Measurements from ENCODE around the gene CAPN5.

Gene CAPN5

DNA sequence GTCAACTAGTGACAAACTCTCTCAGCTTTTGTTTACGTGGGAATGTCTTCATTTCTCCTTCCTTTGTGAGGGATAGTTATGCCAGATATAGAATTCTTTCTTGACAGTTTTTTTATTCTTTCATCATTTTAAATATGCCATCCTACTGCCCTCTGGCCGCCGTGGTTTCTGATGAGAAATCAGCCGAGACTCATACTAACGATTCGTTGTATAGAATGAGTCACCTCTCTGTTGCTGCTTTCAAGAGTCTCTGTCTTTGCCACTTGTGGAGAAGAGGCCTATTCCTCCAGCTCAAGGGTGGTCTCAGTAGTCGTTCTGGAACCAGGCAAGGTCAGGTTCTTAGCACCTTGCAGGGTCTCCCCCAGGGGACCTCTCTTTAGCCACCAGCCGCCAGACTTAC lies 69.3 kb downstream of the CAPN5 start:
- Mint-ChIP-seq H3K4me1 (peaks cover 0 to 15% of the 10 kb centered on the region in 2 donors), H3K27me3 (peaks cover 22 to 33% of the 10 kb centered on the region in 2 donors), H3K4me3 (no peak overlapping the region), H3K27ac (no peak overlapping the region), H3K36me3 (no peaks in the 10 kb centered on the region), H3K9me3 (no peaks in the 10 kb centered on the region)
- ATAC-seq (replicated peaks) (no peak), DNase-seq (no peak)

DNA sequence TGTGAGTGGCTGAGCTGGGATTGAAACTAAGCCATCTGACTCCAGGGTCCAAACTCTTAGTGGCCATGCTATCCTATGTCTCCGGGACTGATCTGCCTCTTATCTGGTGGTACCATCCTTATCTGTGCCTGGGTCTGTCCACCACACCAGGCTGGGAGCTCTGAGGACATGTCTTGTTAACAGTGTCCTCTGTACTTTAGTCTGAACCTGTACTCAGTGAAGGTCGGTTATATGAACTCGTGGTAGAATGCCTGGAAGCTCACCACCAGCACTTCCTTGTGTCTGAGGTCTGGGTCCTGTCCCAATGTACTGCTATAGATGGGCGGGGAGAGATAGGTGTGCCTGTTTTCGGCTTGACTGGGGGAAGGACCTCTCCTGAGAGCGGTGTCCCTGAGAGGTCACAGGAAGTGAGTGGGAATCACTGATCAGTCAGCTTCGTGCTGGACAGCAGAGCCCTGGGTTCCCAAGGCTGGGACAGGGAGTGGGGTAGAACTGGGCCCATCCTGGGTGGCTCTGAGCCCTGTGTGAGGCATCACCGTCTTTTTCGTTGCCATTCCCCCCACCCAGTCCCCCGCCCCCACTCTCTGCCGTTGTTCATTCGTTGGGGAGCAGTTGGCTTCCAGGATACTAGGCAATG lies 70.1 kb downstream of the CAPN5 start:
- Mint-ChIP-seq H3K36me3 (no peaks in the 10 kb centered on the region), H3K27ac (no peak overlapping the region), H3K27me3 (peaks cover 22 to 33% of the 10 kb centered on the region in 2 donors), H3K9me3 (no peaks in the 10 kb centered on the region), H3K4me1 (peaks cover 0 to 18% of the 10 kb centered on the region in 2 donors), H3K4me3 (peak overlapping the region in 1 of 2 donors; percentile 15)
- DNase-seq (no peak), ATAC-seq (replicated peaks) (no peak)

DNA sequence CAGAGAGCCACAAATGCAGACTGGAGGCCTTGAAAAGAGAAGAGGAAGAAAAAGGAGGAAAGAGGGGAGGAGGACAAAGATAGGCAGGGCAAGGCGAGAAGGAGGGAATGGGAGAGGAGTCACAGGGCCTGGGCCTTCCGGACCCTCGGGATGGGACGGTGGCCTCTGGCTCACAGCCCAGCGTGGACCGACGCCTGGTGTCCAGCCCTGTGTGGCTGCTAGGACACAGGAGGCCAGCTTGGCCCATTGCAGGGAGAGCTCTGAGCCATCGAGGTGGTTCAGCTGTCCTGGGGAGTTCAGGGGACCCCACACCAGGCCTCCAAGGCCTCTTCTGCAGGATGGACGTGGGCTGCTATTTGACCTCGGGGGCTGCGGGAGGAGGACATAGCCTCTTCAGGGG lies 70.7 kb downstream of the CAPN5 start:
- Mint-ChIP-seq H3K27me3 (peaks cover 22 to 33% of the 10 kb centered on the region in 2 donors), H3K36me3 (no peaks in the 10 kb centered on the region), H3K27ac (no peak overlapping the region), H3K9me3 (no peaks in the 10 kb centered on the region), H3K4me3 (peak overlapping the region in 1 of 2 donors; percentile 15), H3K4me1 (peaks cover 0 to 21% of the 10 kb centered on the region in 2 donors)
- ATAC-seq (replicated peaks) (no peak), DNase-seq (no peak)

DNA sequence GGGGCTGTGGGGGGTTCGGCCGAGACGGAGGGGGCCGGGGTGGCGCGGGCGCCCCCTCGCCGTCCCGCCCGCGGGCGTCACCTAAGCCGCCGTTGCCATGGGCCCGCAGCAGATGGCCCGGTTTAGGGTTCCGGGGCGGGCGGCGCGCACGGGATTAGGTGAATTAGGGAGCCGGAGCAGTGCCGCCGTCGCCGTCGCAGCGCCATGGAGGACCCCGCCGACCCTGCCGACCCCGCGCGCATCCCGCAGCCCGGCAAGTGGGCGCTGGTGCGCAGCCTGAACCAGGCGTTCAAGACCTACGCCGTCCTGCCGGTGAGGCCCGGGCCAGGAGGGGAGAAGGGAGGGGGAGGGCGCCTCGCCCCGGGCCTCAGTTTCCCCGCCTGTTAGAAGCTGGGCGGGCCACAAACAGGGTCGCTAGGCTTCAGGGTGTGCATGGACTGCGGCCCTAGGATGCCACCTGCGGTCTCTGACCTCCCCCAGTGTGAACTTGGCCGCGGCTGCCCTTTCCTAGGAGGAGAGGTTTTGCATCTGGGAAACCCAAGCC lies 71.4 kb downstream of the CAPN5 start:
- Mint-ChIP-seq H3K9me3 (no peaks in the 10 kb centered on the region), H3K4me1 (peaks cover 0 to 21% of the 10 kb centered on the region in 2 donors), H3K36me3 (no peaks in the 10 kb centered on the region), H3K4me3 (no peak overlapping the region), H3K27me3 (peaks cover 22 to 33% of the 10 kb centered on the region in 2 donors), H3K27ac (peak overlapping the region; percentile 33)
- no peak for DNase-seq
- no peak for ATAC-seq (replicated peaks)

DNA sequence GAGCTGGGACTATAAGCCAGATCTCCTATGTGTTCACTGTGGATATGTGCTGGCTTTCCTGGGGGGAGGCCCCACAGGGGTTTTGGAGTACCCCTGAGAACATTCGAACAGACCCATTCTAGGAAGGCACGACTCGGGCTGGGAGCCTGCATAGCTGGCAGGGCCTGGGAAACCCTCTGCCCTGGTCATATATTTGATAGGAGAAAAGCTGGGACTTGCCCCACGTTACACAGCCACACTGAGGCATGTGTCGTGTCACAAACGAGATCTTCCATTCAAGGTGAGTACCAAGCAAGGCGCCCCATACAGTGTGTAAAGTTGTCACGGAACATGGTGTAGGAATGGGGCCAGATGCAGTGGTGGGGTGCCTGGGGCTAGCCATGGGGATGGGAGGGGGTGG lies 72.4 kb downstream of the CAPN5 start:
- H3K4me3 Mint-ChIP-seq: no peak overlapping the region
- ATAC-seq (replicated peaks) (no peak), DNase-seq (no peak)
- H3K4me1 Mint-ChIP-seq: peaks cover 0 to 21% of the 10 kb centered on the region in 2 donors
- H3K27me3 Mint-ChIP-seq: peaks cover 22 to 33% of the 10 kb centered on the region in 2 donors
- no peak overlapping the region for H3K27ac Mint-ChIP-seq
- no peaks in the 10 kb centered on the region for H3K36me3 Mint-ChIP-seq
- no peaks in the 10 kb centered on the region for H3K9me3 Mint-ChIP-seq

DNA sequence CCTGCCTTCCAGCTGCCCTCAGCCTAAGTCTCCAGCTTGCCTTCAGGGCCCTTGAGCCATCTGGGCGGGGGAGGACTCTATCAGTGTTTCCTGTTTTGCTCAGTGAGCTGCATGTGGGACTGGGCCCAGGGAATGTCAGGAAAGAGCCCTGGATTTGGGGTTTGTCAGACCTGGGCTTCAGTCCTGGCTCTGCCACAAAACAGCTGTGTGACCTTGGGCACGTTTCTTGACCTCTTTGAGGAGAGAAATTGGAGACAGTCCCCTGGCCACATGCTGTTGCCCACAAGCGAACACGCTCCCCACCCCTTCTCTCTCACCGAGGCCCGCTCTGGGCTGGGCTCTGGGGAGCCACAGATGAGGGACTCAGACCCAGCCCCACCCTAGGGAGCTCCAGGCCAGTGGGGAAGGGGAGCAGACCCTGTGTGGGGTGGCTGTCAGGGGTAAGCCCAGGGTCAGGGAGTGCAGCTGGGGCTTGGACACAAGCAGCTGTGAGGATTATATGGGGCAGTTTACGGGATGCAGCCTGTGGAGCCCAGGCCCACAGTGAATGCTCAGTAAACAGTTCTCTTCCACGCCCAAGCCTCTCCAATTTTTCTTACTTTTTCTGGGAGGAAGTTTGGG lies 73.6 kb downstream of the CAPN5 start:
- Mint-ChIP-seq H3K27me3 (peaks cover 22 to 33% of the 10 kb centered on the region in 2 donors), H3K27ac (no peak overlapping the region), H3K9me3 (no peaks in the 10 kb centered on the region), H3K4me3 (no peak overlapping the region), H3K4me1 (peaks cover 0 to 21% of the 10 kb centered on the region in 2 donors), H3K36me3 (no peaks in the 10 kb centered on the region)
- DNase-seq (no peak), ATAC-seq (replicated peaks) (no peak)

DNA sequence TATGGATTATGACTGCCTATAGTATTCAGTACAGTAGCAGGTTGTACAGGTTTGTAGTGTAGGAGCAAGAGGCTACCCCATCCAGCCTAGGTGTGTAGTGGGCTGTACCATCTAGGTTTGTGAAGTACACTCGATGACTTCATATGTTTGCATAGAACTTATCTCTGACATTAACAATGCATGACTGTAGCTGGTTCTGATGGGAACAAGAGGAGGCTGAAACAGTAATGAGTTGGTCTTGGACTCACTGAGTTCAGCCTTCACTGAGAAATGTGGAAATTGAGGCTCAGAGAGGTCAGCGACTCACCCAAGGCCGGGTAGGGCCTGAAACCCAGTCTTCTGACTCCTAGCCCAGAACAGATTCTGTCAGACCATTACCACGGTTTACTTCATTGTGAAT lies 74.3 kb downstream of the CAPN5 start:
- H3K4me3 Mint-ChIP-seq: no peak overlapping the region
- ATAC-seq (replicated peaks) (no peak), DNase-seq (no peak)
- H3K9me3 Mint-ChIP-seq: no peaks in the 10 kb centered on the region
- H3K36me3 Mint-ChIP-seq: no peaks in the 10 kb centered on the region
- peaks cover 25 to 31% of the 10 kb centered on the region in 2 donors for H3K27me3 Mint-ChIP-seq
- peaks cover 0 to 21% of the 10 kb centered on the region in 2 donors for H3K4me1 Mint-ChIP-seq
- no peak overlapping the region for H3K27ac Mint-ChIP-seq

DNA sequence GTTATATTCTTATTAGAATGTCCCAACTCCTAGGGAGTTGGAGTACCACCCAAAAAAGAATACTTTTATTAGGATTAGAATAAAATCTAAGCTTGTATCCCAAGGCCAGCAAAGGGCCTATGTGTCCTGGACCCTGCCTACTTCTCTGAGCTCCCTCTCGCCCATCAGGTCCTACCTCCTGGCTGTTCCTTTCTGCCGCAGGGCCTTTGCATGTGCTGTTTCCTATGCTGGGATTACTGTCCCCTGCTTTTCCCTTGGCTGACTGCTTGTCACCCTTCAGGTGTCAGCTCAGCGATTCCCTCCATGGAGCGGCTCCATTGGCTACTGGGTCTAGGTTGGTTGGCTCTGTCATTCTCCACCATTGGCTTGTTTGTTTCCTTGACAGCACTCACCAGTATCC lies 74.7 kb downstream of the CAPN5 start:
- Mint-ChIP-seq H3K4me3 (no peak overlapping the region), H3K27me3 (peaks cover 25 to 32% of the 10 kb centered on the region in 2 donors), H3K36me3 (no peaks in the 10 kb centered on the region), H3K27ac (no peak overlapping the region), H3K4me1 (peaks cover 0 to 17% of the 10 kb centered on the region in 2 donors), H3K9me3 (no peaks in the 10 kb centered on the region)
- DNase-seq (no peak), ATAC-seq (replicated peaks) (no peak)

DNA sequence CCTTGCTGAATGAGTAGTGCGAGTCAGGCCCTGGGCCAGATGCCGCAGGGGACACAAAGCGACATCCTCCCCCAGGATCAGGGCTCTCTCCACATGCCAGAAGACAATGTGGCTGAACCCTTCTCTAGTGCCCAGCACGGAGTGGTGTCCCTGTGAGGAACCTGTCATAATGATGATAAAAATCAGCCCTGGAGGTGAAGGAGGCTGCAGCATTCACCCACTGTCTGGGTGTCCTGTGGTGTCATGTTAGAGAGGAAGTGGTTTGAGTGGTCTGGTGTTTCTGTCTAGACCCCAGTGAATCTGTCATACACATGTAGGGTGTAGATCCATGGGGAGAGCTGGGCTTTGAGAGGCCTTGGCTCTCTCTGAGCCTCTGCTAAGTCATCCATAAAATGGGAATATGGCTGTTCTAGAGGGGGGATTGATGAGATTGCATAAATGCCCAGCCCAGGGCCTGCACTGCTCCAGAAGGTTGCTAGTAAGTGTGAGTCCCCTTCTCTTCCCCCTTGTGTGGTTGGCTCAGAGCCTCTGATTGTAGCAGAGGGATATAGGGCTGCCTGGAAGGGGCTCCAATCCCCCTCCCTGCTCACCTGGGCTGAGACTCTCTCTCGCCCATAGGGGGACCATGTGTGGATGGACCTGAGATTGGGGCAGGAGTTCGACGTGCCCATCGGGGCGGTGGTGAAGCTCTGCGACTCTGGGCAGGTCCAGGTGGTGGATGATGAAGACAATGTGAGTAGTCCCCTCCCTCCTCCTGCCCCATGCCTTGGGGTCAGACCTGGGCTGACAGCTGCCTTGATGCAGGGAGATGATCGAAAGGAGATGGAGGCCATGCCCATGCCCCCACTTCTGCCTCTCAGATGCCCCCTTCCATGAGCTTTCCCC lies 75.6 kb downstream of the CAPN5 start:
- ATAC-seq (replicated peaks): peak; percentile 78 to 80
- H3K9me3 Mint-ChIP-seq: no peaks in the 10 kb centered on the region
- H3K36me3 Mint-ChIP-seq: no peaks in the 10 kb centered on the region
- no peak overlapping the region for H3K4me3 Mint-ChIP-seq
- H3K27ac Mint-ChIP-seq: no peak overlapping the region
- peaks cover 4 to 15% of the 10 kb centered on the region in 2 donors for H3K4me1 Mint-ChIP-seq
- peaks cover 22 to 24% of the 10 kb centered on the region in 2 donors for H3K27me3 Mint-ChIP-seq
- DNase-seq: no peak

DNA sequence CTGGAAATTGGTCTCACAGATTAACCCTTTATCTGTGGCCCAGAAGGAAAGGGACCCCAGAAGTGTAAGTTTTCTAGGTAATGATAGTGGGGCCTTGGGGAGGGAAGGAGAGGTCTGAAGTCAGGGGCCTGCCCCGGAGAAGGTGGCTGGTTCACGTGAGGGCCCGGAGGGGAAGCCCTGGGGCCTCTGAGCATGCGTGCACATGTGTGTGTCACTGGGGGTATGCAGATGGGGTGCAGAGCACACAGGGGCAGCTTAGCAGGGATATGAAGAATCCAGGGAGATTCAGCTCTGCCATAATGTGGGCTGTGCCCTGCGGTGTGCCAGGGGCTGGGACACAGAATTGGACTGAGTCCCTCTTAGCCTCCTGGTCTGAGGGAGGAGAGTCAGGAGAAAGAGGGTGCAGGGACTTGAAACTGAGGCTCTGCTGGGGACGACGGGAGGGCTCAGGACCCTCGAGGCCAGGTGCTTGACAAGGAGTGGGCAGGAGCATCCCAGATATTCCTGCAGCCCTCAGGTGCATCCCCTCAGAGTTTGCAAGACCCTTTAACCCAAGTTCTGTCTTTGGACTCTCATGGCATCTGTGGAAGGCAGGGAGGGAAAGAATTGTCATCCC lies 76.7 kb downstream of the CAPN5 start:
- no peak for ATAC-seq (replicated peaks)
- no peak overlapping the region for H3K4me3 Mint-ChIP-seq
- no peak overlapping the region for H3K27ac Mint-ChIP-seq
- H3K4me1 Mint-ChIP-seq: peaks cover 15 to 18% of the 10 kb centered on the region in 2 donors
- DNase-seq: no peak
- H3K9me3 Mint-ChIP-seq: no peaks in the 10 kb centered on the region
- H3K36me3 Mint-ChIP-seq: no peaks in the 10 kb centered on the region
- peaks cover 26 to 28% of the 10 kb centered on the region in 2 donors for H3K27me3 Mint-ChIP-seq

DNA sequence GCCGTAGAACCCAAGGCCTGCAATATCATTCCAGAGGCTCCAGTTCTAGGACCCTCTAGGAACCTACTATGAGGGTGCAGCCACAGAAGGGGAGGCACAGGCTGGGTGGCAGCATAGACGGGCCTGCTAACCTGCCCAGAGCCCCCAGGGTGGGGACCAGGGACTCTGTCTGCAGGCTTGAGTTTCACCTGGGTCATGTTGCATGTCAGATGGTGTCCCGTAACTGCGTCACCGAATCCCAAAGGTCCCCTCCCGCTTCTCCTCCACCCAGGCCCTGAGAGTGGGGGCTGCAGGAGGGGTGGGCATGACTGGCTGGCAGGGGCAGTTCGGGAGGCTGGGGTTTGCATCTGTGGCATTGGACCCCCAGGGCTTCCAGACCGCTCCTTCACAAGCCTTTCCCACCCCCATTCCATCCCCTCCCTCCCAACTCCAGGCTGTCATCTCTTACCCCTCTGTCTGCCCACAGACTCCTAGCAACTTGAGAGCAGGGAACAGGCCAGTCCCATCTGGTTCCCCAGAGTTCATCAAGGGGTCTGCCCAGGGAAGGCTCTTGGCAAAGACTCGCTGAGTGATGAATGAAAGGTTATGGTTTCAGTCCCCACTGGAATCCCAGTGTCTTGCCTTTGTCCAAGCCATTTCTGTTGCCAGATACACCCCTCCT lies 77.6 kb downstream of the CAPN5 start:
- ATAC-seq (replicated peaks) (no peak), DNase-seq (no peak)
- Mint-ChIP-seq H3K4me3 (no peak overlapping the region), H3K27me3 (peaks cover 20 to 25% of the 10 kb centered on the region in 2 donors), H3K27ac (no peak overlapping the region), H3K36me3 (no peaks in the 10 kb centered on the region), H3K4me1 (peaks cover 15 to 17% of the 10 kb centered on the region in 2 donors), H3K9me3 (no peaks in the 10 kb centered on the region)

DNA sequence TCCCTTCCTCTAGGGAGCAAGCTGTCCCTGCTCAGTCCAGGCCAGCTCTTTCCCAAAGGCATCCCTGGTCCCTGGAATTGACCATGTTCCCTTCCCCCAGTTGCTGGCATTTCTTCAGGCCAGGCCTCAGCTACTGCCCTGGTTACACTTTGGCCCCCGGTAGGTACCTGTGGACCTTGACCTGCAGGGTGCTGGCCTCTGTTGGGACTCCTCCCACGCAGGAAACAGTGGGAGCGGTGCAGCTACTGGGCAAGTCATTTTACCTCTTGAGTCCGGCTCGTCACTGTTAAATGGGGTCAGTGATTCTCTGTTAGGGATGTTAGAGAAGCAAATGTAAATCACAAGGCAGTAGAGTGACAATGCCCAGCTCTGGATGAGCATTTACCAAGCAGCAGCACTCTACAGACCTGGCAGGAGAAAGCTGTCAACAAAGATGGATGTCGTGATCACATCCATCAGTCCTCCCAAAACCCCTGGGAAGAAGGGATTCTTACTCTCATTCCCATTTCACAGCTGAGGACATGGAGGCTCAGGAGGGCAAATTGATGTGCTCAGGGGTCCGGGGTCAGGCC lies 78.2 kb downstream of the CAPN5 start:
- peaks cover 15% of the 10 kb centered on the region in 2 donors for H3K4me1 Mint-ChIP-seq
- H3K36me3 Mint-ChIP-seq: no peaks in the 10 kb centered on the region
- ATAC-seq (replicated peaks): no peak
- peaks cover 20% of the 10 kb centered on the region in 2 donors for H3K27me3 Mint-ChIP-seq
- H3K4me3 Mint-ChIP-seq: no peak overlapping the region
- H3K27ac Mint-ChIP-seq: no peak overlapping the region
- no peaks in the 10 kb centered on the region for H3K9me3 Mint-ChIP-seq
- DNase-seq: no peak

DNA sequence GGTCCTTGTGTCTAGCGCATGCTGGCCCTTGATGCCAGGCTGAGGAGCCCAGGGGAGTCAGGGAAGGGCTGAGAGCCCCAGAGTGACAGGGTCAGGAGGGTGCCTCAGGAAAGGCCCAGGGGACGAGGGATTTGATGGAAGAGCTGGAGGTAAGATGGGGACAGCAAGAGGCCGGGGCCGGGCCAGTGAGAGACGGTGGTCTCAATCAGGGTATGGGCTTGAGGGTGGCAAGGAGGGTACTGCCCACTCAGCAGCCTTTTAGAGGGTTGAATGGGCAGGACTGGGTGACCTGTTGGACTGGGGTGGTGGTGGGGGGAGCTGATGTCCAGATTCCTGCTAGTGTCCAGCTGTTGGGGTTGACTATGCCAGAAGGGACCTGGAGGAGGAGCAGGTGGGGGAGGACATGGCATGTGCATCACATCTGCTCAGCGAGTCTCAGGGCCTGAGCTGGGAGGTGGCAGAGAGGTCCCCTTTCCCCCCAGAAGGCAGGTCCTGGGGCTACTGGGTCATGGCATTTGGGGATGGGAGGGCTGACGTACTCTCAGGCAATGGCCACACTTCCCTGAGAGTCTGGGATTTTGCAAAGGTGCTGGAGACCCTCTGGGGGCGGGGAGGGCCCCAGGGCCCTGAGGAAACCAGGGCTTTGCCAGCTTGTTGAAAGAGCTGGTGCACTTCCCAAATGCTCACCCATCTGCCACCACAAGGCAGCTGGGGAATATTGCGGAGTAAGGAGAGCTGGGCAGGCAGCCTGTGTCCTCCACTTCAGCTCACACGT lies 79.7 kb downstream of the CAPN5 start:
- H3K4me3 Mint-ChIP-seq: no peak overlapping the region
- no peaks in the 10 kb centered on the region for H3K9me3 Mint-ChIP-seq
- DNase-seq: no peak

More for the DNA sequence above, 79.7 kb downstream of the CAPN5 start:
- ATAC-seq (replicated peaks): no peak
- Mint-ChIP-seq H3K27ac (no peak overlapping the region), H3K27me3 (peaks cover 17 to 20% of the 10 kb centered on the region in 2 donors), H3K36me3 (no peaks in the 10 kb centered on the region), H3K4me1 (peaks cover 14 to 18% of the 10 kb centered on the region in 2 donors)
